GM18505 (cell line): ENCODE results near the gene SLC25A27.

Source experiments
- ATAC-seq: cut with Tn5 transposase; IDR thresholded peaks from one replicate; pipeline ENCODE4 v1.9.1; 2021; ENCODE audit not compliant: unreplicated experiment
- POLR2A ChIP-seq: IDR thresholded peaks from 4 replicates; pipeline ENCODE4 v1.6.1; 2011; ENCODE audit warnings: borderline replicate concordance; ENCODE audit not compliant: insufficient read depth, insufficient read length; ENCODE audit errors: extremely low read depth

Gene SLC25A27, protein sequence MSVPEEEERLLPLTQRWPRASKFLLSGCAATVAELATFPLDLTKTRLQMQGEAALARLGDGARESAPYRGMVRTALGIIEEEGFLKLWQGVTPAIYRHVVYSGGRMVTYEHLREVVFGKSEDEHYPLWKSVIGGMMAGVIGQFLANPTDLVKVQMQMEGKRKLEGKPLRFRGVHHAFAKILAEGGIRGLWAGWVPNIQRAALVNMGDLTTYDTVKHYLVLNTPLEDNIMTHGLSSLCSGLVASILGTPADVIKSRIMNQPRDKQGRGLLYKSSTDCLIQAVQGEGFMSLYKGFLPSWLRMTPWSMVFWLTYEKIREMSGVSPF

DNA sequence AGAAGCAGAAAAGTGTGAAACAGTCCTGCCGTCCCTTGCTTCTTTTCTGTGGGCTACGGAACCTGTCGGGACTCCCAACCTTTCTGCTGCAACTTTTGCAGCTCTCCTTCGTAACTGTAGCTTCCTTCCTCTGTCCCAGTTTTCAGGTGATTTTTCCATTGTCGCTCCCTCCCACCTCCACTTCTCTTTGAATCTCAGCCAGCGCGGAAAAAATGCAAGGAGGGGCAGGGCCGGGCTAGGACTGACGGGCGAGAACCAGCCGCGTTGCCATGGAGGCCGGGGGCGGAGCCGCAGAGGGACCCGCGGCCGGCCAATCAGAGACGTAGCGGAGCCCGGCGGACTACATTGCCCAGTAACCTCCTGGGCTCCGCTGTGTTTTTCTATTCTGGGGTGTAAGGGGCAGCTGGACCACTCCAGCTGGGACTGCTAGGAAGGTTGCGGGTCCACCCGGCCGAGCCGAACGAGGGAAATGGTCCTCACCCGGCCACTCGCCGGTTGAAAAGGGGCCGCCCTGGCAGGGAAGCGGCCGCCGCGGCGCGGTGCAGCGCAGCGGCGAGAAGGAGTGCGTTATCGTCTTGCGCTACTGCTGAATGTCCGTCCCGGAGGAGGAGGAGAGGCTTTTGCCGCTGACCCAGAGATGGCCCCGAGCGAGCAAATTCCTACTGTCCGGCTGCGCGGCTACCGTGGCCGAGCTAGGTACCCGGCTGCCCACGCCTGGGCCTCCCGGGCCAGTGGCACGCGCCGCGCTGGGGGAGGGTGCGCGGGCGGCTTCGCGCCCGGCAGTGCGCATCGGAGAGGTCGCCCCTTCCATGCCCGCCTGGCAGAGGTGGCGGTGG is at the start of gene SLC25A27, which contains the start of gene CYP39A1:
TSS of gene SLC25A27 (plus strand) at position 373 of the 836 bp plus-strand sequence. CDS start at position 591, 218 bp downstream.
TSS of gene CYP39A1 (minus strand) at position 216 of the 836 bp plus-strand sequence. CDS start 236 bp downstream, outside the sequence.
- ATAC-seq: peak; percentile 100
- no peak for TF ChIP-seq POLR2A

DNA sequence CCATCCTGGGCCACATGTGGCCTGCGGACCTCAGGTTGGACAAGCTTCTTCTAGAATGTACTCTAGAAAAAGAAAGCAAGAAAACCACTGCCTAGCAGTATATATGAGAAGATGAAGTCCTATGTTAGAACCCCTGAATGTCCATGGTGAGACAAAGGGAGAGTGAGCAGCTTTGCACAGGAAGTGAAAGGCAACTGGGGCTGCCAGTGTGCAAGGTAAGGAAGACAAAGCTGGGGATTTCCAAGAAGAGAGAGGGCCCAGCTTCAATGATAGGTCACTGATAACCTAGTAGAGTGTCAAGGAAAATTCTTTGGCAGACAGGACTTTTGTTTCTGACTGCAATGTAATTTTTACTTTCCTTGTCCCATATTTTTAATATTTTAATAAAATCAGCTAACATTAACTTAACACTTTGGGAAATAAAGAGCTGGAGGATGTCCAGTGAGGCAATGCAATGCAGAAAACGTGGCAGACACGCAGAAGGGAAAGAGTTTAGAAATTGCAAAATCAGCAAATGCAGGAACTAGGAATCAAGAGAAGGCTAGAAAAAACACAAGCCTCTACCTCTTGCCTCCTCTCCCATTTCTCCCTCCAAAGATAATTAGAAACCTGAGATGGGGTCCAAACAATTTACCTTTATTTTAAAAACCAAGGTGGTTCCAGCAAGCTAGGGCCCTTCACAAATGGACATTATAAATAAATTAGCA is 47.5 kb upstream of the SLC25A27 start:
- ATAC-seq: no peak
- TF ChIP-seq POLR2A: no peak

DNA sequence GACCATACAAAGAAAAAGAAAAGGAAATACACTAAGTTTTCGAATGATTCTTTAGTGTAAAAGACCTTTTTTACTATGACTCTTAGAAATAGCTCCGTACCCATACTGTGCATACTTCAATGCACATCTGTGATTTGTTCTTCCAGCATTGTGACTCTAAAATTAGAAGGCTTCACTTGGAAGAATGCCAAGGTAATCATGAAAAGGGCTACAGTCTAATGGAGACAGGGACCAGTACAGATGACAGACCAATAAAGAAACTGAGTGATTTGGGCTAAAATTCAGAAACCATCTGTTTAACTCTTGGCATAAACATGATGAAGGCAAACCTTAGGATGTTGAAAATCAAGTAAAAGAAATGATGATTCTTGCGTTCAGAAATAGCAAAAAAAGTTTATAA is 46.4 kb upstream of the SLC25A27 start:
- ATAC-seq: no peak
- TF ChIP-seq POLR2A: no peak

DNA sequence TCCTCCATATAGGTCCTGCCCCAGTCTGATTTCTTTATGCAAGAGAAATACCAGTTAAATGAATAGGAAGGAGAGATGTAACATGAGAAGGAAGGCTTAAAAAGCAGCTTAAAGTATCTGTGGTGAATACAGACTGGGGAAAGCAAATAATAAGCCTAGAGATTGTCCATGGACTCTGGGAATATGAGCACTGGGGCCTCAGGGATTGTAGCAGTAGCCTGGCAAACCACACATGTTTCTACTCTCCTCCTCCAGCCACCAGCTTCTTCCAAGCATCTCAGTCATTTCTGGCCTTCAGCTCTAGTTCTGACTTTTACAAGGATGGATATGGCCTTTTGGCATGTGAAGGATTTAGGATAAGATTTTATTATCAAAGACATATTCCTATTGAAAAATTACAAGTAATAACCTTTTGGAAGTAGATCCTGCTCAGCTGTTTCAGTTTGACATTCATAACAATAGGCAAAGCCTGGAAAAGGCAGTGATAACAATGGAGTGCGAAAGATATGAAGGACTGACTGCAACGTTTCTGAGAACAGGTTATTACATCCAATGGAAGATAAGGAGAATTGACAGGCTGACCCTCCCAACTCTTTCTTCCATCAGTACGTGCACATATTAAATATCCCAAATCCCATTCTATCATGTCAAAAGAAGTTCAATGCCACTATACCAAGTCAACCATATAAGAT is 41.8 kb upstream of the SLC25A27 start:
- TF ChIP-seq POLR2A: no peak
- no peak for ATAC-seq

DNA sequence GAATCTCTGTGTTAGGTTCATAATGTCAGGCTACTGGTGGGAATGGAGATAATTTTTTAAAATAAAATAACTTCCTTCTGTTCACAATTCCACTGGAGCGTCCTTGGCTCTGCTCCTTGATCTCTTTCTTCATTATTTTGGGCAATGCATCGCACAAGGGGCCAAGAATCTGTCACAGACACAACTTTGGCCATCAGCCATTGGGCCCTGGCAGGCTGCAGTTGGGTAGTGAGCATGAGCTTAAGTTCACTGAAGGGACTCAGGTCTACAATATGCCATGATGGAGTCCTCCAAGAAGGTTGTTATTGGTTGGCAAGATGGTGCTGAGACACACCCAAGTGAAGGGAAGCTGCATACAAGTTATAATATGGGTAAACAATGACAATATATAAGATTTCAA is 40.1 kb upstream of the SLC25A27 start:
- ATAC-seq: no peak
- TF ChIP-seq POLR2A: no peak

DNA sequence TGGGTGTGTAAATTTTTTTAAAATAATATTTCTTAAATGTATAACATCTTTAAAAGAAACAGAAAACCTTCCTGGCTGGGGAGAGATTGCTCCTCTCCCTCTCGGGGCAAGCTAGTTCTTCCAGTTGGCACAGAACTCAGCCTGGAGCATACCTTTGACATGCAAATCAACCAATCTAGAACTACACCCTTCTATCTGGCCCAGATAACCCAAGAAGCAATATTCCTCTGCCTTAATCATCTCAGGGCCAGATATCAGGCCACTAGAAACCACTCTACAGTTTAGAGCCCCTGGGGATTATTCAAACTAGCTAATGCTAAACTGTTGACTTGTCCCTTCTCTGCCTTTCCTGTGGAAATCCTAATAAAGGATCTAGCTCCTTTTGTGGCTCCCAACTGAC is 34.0 kb upstream of the SLC25A27 start:
- ATAC-seq: no peak
- no peak for TF ChIP-seq POLR2A

DNA sequence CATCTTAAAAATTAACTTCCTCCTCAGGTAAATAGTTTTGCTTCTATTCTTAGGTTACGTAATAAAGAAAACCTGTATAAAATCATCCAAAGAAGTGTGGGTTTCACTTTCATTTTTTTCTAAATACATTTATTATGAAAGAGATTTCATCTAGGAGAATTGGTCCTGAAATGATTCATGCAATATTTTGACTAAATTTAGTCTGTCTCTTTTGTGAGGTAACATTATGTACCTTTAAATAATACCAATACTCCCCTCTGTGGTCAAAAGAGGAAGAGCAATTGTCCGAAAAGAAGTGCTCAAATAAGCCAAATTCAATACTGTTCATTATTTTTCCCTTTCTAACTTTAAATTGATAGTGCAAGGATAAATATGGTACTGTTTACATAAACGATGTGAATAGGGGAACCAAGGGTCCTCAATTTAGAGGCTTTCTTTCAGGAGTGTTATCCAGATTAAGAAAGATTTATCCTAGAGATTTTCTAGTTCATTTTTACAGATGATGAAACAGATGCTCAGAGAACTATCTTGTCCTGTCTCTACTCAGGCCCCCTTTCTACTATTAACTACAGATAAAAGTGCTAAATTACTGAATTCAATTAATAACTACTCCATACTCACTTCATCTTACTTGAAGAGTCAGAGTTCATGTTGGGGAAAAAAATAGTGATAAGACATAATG is 26.4 kb upstream of the SLC25A27 start:
- no peak for ATAC-seq
- no peak for TF ChIP-seq POLR2A

DNA sequence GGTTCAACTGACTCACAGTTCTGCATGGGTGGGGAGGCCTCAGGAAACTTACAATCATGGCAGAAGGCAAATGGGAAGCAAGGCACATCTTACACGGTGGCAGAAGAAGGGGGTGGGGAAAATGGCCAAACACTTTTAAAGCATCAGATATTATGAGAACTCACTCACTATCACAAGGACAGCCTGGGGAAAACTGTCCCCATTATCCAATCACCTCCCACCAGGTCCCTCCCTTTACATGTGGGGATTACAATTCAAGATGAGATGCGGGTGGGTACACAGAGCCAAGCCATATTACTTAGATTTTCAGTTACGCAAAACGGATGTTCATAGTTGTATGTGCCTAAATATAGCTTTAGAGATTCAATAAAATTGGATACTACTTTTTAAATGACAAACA is 25.8 kb upstream of the SLC25A27 start:
- TF ChIP-seq POLR2A: no peak
- no peak for ATAC-seq

DNA sequence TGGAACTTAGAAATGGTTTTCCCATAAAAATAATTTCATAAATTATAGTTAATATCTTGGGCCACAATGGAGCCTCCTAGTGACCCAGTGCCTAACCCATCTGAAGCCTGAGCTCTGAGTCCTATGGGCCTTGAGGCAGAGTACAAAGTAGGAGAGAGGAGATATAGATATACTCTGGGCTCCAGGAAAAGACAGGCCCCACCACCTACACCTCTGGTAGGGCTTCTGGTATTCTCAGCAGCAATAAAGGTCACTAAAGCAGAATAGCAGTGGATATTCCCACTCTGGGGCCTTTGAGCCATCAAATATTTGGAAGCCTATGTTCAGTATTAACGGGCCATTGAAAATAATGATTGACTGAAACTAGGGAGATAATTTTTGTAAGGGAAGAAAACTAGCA is 24.3 kb upstream of the SLC25A27 start:
- ATAC-seq: no peak
- no peak for TF ChIP-seq POLR2A

DNA sequence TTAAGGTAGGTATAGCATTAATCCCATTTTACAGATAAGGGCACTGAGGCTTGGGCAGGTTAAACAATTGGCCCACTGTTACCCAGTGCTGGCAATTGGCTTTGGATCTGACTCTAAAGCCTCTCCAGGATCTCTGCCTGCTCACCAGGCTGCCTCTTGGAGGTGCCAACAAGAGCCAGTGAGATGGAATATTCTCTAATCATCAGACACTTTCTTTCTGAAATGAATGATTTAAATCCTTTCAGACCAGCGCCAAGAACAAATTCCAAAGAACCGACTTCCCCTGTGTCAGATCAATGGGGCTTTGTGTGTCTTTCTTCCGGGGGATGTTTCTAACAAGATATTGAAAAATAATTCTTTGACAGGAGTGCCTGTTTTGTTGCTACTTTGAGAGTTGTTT is 23.8 kb upstream of the SLC25A27 start:
- TF ChIP-seq POLR2A: no peak
- no peak for ATAC-seq

DNA sequence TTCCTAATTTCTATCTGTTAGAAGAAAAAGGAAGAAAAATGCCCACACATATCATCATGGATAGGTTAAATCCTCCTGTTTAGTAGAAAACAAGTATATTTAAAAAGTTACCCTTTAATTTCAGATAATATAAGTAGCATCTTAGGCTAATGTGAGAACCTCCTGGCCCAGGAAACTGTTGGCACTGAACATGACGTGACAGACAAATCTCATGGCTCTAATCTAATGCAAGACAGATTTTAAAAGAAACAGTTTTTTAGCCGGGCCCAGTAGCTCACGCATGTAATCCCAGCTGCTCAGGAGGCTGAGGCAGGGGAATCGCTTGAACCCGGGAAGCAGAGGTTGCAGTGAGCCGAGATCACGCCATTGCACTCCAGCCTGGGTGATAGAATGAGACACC is 23.1 kb upstream of the SLC25A27 start:
- ATAC-seq: no peak
- no peak for TF ChIP-seq POLR2A

DNA sequence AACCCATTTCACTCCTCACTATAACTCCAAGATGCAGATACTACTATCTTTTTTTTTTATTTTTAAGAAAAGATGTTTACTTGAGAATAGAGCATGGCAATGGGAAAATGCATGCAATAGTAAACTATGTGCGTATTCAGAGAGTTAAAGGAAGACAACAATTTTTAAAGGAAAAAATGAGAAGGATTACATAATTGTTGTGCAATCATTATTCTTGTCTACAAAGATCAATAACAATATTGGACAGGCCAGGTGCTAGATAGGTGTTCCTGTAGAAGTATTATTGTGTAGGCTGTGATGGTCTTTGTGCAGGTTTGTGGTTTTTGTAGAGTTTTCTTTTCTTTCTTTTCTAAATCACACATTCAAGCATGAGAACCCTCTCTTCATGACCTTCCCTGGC is 20.7 kb upstream of the SLC25A27 start:
- no peak for ATAC-seq
- TF ChIP-seq POLR2A: no peak
